Transverse colon (tissue), 4 donors: ENCODE results near the gene LURAP1L. TPM values are rescaled to one million over a fixed set of nuclear protein-coding genes. Genes with fewer than 3 reads are reported as not detected.

Source experiments
- DNase-seq: peaks from one replicate; pipeline ENCODE4 v3.0.0-alpha.2; 2019
- H3K27ac ChIP-seq, 4 donors: fragments of 200-600 bp; sonication (generic); 2 replicates each; pipeline ENCODE4 v1.5.1; 2016 to 2018; ENCODE audit warnings: inconsistent platforms in 4 of 4
- H3K27me3 ChIP-seq: fragments of 200-600 bp; sonication (generic); 2 replicates; pipeline ENCODE4 v1.5.1; 2017; ENCODE audit warnings: inconsistent platforms
- H3K36me3 ChIP-seq, 4 donors: fragments of 200-600 bp; sonication (generic); 2 replicates each; pipeline ENCODE4 v1.5.1; 2017 to 2019; ENCODE audit warnings: inconsistent platforms in 4 of 4
- H3K4me1 ChIP-seq, 4 donors: fragments of 200-600 bp; sonication (generic); 2 replicates each; pipeline ENCODE4 v1.5.1; 2017 to 2020; ENCODE audit warnings: inconsistent platforms in 4 of 4
- H3K4me3 ChIP-seq, 4 donors: fragments of 200-600 bp; sonication (generic); 1 replicate in 1 of 4; 2 replicates in 3 of 4; pipeline versions ENCODE4 v1.5.1 to v1.6.1; 2017 to 2019; ENCODE audit warnings: inconsistent platforms in 4 of 4
- H3K9me3 ChIP-seq, 2 donors: fragments of 200-600 bp; sonication (generic); 2 replicates each; pipeline ENCODE4 v1.5.1; 2017 to 2019; ENCODE audit warnings: inconsistent platforms in 2 of 2
- CTCF ChIP-seq, 5 experiments: fragments of 200-600 bp in 3 of 5; fragments of 450-650 bp in 2 of 5; sonication (generic) in 3 of 5; IDR thresholded peaks; 1 replicate in 2 of 5; 2 replicates in 3 of 5; pipeline ENCODE4 v1.5.1; 2016 to 2017; ENCODE audit warnings: antibody characterized with exemption in 5 of 5, inconsistent platforms in 3 of 5, mild to moderate bottlenecking in 2 of 5, moderate library complexity in 1 of 5
- EP300 ChIP-seq: sonication (generic); formaldehyde crosslinking; IDR thresholded peaks from one replicate; pipeline ENCODE4 v1.6.1; 2017; ENCODE audit warnings: antibody characterized with exemption, low read depth
- POLR2A ChIP-seq: fragments of 450-650 bp; IDR thresholded peaks from one replicate; pipeline ENCODE4 v1.6.1; 2016; ENCODE audit warnings: antibody characterized with exemption, mild to moderate bottlenecking, moderate library complexity
- POLR2AphosphoS5 ChIP-seq, 3 donors: sonication (generic); formaldehyde crosslinking; IDR thresholded peaks; one replicate each; pipeline ENCODE4 v1.6.1; 2016; ENCODE audit warnings: antibody characterized with exemption in 3 of 3
- WGBS, 2 donors: methylation state at CpG; one replicate each; pipeline ENCODE4 v1.1.5; 2018; ENCODE audit warnings: low coverage in 1 of 2; 5-methylcytosine and 5-hydroxymethylcytosine counted together
- in situ Hi-C, 4 donors: fragments of 200-750 bp; cut with MboI; loops; one replicate each; pipeline versions ENCODE4 v1.15.0 to v1.15.1; 2017; ENCODE audit warnings: low sequenced_read_pairs in 3 of 4, low pct_ligation_motif_present in 1 of 4, low pct_unique_long_range_greater_than_20kb in 1 of 4
- intact Hi-C: fragments of 100-400 bp; cut with DNase I; formaldehyde crosslinking; loops from one replicate; pipeline ENCODE4 v1.15.1; 2023; ENCODE audit warnings: low total_unique reads
- total RNA-seq, 4 donors: library from RNA; depleted of rRNA; stranded (reverse); fragments of >200 nt; gene quantifications; one replicate each; pipeline ENCODE4 v1.1.0, GENCODE V29; 2016

Gene LURAP1L
- total RNA-seq, 4 donors from 2014 or later: 19.1 to 50.0 (median 34.5) TPM

GRCh38 chr9:12732971-12733370 lies 41.8 kb upstream of the LURAP1L start:
- in situ Hi-C loops (no loop called here), intact Hi-C loops (no loop called here)
- Histone ChIP-seq H3K4me1 (no peaks in the 10 kb centered on the region), H3K27me3 (no peaks in the 10 kb centered on the region), H3K36me3 (no peaks in the 10 kb centered on the region), H3K4me3 (no peak overlapping the region), H3K27ac (no peak overlapping the region), H3K9me3 (peaks cover 0 to 6% of the 10 kb centered on the region in 2 donors)
- WGBS, 2 donors: 66 to 79% methylated on average over 1 to 3 of the region's 3 CpGs
- DNase-seq: no peak
- TF ChIP-seq POLR2AphosphoS5 (IDR thresholded peaks at IDR 0.05) (no peak), POLR2A (no peak), EP300 (no peak), CTCF (IDR thresholded peaks at IDR 0.05) (no peak)

- Histone ChIP-seq H3K27ac (no peak overlapping the region), H3K4me1 (no peaks in the 10 kb centered on the region), H3K36me3 (no peaks in the 10 kb centered on the region), H3K4me3 (no peak overlapping the region), H3K27me3 (no peaks in the 10 kb centered on the region), H3K9me3 (peaks cover 0 to 6% of the 10 kb centered on the region in 2 donors)
- intact Hi-C loops: no loop called here
- TF ChIP-seq POLR2A (no peak), EP300 (no peak), CTCF (IDR thresholded peaks at IDR 0.05) (no peak), POLR2AphosphoS5 (IDR thresholded peaks at IDR 0.05) (no peak)
- WGBS, 2 donors: 56 to 71% methylated on average over 3 of the region's 3 CpGs
- in situ Hi-C loops: no loop called here
- no peak for DNase-seq
These were observed 39.2 kb upstream of the LURAP1L start for GRCh38 chr9:12735665-12736064.

GRCh38 chr9:12737871-12738270 lies 36.9 kb upstream of the LURAP1L start:
- no peak overlapping the region for H3K4me3 ChIP-seq
- no peak for TF ChIP-seq CTCF (IDR thresholded peaks at IDR 0.05)
- no peak for TF ChIP-seq EP300
- TF ChIP-seq POLR2AphosphoS5 (IDR thresholded peaks at IDR 0.05): no peak
- no peak for TF ChIP-seq POLR2A
- intact Hi-C loops: no loop called here
- in situ Hi-C loops: no loop called here
- 0% methylated on average over 1 of the region's 1 CpG; no CpG with 5 or more reads in 1 of the 2 donors for WGBS, 2 donors
- DNase-seq: no peak
- H3K36me3 ChIP-seq: no peaks in the 10 kb centered on the region
- H3K27ac ChIP-seq: no peak overlapping the region
- H3K27me3 ChIP-seq: no peaks in the 10 kb centered on the region
- H3K9me3 ChIP-seq: peaks cover 0 to 6% of the 10 kb centered on the region in 2 donors
- H3K4me1 ChIP-seq: no peaks in the 10 kb centered on the region

GRCh38 chr9:12739014-12739652 lies 35.7 kb upstream of the LURAP1L start:
- in situ Hi-C loops: no loop called here
- peaks cover 0 to 6% of the 10 kb centered on the region in 2 donors for H3K9me3 ChIP-seq
- H3K27me3 ChIP-seq: no peaks in the 10 kb centered on the region
- no peak for DNase-seq
- no peaks in the 10 kb centered on the region for H3K36me3 ChIP-seq
- intact Hi-C loops: no loop called here
- H3K4me3 ChIP-seq: no peak overlapping the region
- H3K4me1 ChIP-seq: no peaks in the 10 kb centered on the region
- TF ChIP-seq POLR2A: no peak
- TF ChIP-seq POLR2AphosphoS5 (IDR thresholded peaks at IDR 0.05): no peak
- no peak for TF ChIP-seq EP300
- no peak for TF ChIP-seq CTCF (IDR thresholded peaks at IDR 0.05)
- no peak overlapping the region for H3K27ac ChIP-seq
